Stimulated activated CD8-positive, alpha-beta memory T cell treated with anti-CD3 and anti-CD28 coated beads, Interleukin-15, amount 100 ng/mL, for 24 hours (primary cell): Measurements from ENCODE around the gene GPATCH4.
"Not testable (repeated sequence)": the region's sequence is repeated elsewhere in the genome, so short reads cannot be mapped to it uniquely, and the experiment has no call there.

Source experiments
- DNase-seq: peaks from one replicate; pipeline ENCODE4 v3.0.0-alpha.2; 2020; ENCODE audit warnings: low read depth

The GPATCH4 gene

DNA sequence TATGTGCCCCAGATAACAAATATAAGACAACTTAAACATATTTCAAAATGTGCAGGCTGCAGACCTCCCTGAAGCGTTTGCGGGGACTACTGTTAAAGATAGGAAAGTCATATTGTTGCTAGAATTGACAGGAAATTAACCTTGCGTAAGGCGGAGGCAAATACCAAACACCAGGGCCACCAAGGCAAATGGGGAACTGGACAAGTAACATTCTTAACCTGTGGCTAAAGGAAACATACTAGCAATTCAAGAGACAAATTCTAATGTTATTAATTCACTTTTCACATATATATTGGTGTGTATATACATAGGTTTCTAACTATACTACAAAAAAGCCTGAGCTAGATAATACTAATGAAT is 24.8 kb upstream of the GPATCH4 start:
- DNase-seq: no peak

DNA sequence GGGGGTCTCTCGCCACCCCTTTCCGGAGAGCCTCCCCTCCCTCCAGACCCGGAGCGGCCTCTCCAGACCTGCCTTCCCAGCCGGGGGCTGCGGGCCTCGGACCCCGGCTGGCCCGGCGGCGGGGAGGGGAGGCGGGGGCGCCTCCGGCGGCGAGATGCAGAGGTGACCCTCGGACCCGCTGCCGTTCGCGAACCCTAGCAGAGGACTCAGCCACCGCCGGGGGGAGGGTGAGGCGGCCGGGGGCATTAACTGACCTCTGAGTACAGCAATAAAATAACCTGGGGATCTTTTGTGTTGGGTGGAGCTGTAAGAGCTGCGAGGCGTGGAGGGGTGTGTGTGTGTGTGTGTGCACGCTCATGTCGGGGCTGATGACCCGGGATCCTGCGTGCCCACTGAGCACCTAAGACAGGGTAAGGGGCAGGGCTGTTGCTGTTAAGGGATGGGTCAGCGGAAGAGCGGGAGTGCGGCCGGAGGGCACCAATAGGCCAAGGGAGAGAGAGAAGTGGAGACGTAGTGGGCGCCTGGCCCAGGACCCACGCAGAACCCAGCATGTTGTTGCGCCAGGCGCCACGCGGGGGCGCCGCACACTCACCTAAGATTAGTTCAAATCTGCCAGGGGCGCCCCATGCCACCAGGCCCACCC is 24.3 kb upstream of the GPATCH4 start:
- peak; percentile 35 for DNase-seq

DNA sequence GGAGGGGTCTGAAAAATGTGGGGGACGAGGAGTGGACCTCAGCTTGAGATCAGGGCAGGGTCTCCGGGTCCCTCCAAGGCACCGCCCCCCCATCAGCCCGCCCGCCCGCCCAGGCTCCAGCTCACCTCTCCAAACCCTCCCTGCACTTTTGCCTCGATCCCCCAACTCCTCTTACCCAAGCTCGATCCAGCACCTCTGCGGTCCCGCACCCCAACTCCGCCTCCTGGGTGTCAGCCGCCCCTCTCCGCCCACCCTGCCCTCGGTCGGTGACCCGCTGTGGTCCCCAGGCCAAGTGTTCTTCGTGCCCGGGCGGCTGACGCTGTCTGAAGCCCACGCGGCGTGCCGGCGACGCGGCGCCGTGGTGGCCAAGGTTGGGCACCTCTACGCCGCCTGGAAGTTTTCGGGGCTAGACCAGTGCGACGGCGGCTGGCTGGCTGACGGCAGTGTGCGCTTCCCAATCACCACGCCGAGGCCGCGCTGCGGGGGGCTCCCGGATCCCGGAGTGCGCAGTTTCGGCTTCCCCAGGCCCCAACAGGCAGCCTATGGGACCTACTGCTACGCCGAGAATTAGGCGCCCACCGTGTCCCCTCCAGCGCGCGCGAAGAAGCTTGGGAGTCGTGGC is 23.6 kb upstream of the GPATCH4 start:
- no peak for DNase-seq

DNA sequence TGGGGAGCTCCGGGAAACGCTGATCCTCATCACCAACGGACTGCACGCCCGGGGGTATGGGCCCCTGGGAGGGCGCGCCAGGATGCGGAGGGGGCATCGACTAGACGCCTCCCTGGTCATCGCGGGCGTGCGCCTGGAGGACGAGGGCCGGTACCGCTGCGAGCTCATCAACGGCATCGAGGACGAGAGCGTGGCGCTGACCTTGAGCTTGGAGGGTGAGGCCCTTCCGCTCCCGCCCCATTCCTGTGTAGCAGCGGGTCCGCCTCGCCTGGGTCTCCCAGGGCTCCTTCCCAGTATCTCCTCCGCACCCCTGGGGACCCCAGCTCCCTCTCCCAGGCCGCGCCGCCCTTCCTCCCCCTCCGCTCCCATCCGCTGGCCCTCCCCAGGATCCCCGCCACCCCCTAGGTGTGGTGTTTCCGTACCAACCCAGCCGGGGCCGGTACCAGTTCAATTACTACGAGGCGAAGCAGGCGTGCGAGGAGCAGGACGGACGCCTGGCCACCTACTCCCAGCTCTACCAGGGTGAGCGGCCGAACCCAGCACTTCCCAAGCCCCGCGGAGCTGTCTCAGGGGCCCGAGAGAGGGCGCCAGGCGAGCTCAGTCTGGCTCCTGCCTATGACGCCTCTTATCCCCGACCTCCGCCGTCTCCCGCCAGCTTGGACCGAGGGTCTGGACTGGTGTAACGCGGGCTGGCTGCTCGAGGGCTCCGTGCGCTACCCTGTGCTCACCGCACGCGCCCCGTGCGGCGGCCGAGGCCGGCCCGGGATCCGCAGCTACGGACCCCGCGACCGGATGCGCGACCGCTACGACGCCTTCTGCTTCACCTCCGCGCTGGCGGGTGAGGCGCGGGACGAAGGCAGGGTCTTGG is 22.9 kb upstream of the GPATCH4 start:
- no peak for DNase-seq

DNA sequence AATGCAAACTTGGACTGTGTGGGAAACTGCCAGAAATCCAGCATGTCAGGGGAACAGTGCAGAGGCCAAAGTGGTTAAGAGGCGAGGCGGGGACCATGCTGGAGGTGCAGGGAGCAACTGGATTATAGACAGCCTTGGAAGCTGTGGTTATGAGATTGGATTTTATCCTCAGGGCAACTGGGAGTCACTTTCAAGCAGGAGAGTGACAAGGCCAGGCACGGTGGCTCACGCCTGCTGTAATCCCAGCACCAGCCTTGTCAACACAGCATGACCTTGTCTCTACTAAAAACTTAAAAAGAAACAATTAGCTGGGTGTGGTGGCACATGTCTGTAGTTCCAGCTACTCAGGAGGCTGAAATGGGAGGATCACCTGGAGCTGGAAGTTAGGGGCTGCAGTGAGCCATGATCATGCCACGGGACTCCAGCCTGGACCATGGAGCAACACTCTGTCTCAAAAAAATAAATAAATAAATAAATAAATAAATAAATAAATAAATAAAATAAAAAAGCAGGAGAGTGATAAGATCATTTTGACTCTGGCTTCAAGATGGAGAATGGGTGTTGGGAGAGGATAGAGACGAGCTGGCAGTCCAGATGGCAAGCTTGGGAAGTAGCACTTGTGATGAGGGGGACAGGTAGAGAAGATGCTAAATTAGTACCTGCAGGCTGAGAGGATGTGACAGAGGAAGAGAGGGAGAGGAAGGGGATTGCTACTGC is 21.5 kb upstream of the GPATCH4 start:
- no peak for DNase-seq

DNA sequence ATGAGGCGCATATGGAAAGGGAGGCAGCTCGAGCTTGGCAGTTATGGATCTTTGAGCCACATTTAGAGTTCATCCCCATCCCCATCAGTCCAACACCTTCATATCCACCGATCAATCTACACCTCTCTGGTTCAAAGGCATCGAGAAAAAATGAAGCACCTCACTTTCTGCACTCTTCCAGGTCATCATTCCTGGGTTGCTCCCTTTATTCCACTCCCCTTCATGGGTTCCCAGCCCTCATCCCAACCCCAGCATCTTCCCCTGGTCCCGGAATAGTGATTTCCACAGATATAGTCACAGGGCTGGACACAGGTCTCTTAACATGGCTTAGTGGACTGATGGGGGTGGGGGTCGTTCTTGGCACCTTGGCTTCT is 18.3 kb upstream of the GPATCH4 start:
- no peak for DNase-seq

DNA sequence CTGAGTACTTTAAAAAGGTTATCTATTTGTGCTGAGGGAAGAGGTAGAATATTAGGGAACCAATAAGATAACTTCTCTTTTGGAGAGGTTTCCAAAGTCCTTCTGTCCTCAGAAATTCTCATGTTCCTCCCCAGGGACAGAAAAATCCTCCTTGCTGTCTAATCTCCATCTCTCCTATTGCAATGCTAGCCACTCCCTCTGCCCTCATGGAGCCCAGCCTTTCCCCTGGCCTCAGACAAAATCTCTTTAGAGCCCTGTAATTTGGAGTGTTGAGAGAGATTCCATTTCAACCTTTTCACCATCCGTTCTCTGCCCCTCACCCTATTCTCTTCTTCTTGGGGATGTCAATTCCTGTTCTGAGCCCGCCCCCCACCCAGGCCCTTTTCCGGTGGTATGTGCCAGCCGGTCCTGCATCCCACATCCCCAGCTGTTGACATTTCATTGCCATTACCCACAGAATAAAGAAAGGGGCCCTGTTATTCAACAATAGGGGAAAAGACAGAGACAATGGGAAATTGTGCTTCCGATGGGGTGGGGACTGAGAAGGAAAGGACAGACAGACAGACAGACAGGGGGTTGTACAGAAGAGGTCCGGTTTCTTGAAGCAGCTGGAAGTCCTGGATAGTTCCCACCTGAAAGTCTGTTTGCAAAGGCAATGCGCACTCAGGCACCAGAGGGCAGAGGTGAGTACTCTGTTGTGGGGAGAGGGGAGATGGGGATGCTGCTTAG is 17.7 kb upstream of the GPATCH4 start, which contains the start of gene HAPLN2:
TSS of gene HAPLN2 (plus strand) at position 563 of the 729 bp plus-strand sequence. CDS start 4,076 bp downstream, outside the sequence.
- no peak for DNase-seq

DNA sequence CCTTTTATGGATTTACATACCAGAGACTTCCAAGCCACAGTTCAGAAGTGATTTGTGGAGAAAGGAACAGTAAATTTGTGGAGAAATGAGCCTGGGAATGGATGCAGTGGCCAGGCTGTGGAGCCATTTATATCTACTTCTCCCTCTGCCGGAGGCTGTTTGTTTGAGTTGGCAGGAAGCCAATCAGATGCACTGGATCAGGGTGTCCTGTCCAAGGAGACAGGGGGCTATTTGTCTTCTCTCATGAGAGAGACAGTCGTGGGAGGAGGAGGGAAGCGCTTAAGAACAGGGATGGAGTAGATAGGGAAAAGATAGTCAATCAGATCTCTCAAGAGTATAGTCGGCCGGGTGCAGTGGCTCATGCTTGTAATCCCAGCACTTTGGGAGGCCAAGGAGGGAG is 15.2 kb upstream of the GPATCH4 start:
- DNase-seq: no peak

DNA sequence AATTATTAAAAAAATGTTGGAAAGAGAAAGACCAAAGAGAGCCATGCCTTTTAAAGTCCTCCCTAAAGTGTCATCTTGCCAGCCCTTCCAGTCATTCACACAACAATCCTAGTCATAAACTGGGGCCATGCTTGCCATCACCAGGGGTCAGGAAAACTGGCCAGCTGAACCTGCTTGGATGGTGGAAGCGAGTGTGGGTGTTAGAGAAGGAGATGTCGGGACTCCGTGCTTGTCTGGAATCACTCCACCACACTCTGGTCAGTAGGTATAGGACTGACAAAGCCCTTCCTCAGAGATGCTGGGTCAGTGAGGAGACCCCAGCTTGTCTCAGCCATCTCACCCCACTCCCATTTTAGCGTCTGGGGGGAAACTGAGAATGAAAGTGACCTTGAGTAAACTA is 14.7 kb upstream of the GPATCH4 start:
- no peak for DNase-seq

DNA sequence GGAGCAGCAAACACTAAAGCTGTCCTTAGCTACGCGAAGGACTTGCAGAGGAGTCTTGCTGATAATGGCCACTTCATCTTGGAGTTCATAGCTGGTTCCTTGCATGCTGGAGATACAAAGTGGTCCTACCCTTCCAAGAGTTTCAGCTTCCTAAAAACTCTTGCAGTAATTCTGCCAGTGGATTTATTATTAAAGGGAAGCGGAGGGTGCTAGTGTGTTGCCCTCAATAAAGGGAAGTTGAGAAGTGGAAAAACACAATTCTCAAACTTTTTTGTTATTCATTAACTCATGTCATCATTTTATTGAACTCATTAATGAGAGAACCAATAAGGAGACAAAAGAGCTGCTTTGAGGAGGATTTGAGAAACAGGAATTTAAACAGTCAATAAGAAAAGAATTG is 11.4 kb upstream of the GPATCH4 start:
- no peak for DNase-seq

DNA sequence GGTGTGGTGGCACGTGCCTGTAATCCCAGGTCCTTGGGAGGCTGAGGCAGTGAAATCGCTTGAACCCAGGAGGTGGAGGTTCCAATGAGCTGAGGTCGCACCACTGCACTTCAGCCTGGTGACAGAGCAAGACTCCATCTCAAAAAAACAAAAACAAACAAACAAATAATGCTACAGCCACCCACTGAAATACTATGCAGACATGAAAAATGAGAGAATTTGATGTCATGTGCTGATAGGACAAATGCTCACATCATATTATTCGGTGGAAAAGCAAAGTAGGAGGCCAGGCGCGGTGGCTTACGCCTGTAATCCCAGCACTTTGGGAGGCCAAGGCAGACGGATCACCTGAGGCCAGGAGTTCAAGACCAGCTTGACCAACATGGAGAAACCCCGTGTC is 8.8 kb upstream of the GPATCH4 start:
- not testable (repeated sequence) for DNase-seq

DNA sequence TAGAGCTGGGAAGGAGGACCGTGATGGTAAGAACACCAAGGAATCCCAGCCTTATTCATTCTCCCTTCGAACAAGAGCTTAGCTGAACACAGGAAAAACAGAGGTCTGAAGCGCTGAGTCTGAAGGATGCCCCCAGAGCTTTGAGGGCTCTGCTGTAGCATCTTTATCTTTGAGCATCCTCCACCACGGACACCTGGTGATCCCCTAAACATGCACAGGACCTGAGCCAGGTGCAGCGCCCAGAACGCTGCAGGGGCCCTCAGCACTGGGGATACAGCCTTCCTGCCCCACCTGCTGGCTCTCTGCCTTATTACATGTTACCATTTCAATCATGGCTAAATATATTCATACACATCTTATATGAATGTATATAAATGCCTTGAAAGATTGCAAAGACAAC is 7.7 kb upstream of the GPATCH4 start:
- DNase-seq: no peak

DNA sequence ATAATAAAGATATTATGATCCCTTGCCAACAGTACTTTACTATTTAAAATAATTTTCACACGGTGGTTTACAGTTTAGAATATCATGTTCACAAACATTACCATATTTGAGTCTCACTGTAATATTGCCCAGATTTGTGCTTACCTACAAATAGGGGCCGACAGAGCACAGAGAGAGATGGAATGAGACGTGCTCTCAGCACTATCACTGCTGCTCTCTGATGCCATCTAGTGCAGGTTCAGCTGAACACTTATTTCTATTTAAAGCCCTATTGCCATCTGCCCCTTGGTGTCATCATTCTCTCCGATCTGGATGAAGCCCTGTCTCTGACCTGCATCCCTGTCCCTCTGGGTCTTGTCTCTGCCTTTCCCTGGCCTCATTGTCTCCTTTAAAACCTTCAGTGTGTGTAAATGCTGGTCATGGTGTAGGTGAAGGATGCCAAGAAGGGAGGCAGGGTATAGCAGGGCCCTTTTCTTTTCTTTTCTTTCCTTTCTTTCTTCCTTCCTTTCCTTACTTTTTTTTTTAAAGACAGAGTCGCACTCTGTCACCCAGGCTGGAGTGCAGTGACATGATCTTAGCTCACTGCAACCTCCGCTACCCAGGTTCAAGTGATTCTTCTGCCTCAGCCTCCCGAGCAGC is 6.9 kb upstream of the GPATCH4 start:
- no peak for DNase-seq

DNA sequence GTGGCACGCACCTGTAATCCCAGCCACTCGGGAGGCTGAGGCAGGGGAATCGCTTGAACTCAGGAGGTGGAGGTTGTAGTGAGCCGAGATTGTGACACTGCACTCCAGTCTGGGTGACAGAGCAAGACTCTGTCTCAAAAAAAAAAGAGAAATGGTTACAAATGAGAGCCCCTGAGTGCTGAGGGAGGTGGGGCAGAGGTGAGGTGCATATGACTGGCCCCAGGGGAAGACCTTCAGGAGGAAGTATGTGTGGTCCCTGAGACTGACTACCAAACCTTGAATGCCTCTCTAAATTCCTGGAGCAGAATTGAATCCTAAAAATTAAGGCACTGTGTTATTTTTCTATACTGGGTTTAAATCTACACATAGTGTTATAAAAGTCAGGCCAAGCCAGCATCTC is 6.1 kb upstream of the GPATCH4 start:
- DNase-seq: not testable (repeated sequence)

DNA sequence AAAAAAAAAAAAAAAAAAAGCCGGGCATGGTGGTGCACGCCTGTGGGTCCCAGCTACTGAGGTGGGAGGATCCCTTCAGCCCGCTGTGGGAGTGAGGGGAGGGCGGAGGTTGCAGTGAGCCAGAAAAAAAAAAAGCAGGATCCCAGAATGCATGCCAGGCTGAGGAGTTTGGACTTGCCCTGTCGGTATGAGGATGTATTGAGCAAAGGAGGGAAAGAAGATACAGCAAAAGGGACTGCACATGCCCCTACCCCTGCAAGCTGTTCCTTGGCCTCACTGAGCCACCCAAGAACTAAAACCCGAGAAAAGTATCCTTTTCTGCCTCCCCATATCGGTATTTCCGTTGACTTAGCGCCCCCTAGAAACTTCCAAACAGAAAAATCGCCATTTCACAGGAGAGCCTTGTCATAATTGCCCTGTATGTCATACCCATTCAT is 1.3 kb upstream of the GPATCH4 start:
- no peak for DNase-seq

DNA sequence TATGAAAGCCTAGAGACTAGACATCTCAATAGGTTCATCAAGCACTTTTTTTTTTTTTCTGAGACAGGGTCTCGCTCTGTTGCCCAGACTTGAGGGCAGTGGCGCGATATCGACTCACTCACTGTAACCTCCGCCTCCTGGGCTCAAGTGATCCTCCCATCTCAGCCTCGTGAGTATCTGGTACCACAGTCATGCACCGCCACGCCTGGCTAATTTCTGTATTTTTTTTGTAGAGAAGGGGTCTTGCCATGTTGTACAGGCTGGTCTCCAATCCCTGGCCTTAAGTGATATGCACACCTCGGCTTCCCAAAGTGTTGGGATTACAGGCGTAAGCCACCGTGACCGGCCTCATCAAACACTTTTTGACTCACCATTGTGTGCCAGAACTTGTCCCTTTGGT is 613 bp upstream of the GPATCH4 start:
- DNase-seq: no peak

DNA sequence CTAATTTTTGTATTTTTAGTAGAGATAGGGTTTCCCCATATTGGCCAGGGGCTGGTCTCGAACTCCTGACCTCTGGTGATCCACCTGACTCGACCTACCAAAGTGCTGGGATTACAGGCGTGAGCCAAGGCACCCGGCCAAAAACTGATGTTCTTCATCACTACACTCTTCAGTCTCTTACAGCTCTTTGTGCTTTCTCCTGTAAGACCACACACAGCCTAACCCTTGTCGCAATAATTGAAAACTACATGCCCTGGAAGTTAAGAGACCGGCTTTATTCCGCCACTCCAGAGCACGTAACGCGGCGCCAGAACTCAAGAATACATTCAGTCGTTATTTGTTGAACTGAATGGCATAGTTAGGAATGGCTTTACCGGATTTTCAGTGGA is 552 bp downstream of the GPATCH4 start:
- no peak for DNase-seq

DNA sequence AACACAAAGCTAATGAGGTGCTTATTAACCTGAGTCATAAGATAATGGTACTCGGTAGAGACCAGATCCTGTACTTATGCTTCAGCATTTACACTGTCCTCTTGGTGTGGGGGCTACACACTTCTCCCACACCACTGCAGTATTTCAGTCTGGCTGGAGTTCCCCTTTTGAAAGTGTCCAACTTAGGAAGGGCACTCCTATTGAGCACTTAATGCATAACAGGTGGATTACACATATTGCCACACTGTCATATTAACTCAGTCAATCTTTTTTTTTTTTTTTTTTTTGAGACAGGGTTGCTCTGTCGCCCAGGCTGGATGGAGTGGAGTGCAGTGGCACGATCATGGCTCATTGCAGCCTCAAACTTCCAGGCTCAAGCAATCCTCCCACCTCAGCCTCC is 1.5 kb downstream of the GPATCH4 start:
- DNase-seq: no peak

DNA sequence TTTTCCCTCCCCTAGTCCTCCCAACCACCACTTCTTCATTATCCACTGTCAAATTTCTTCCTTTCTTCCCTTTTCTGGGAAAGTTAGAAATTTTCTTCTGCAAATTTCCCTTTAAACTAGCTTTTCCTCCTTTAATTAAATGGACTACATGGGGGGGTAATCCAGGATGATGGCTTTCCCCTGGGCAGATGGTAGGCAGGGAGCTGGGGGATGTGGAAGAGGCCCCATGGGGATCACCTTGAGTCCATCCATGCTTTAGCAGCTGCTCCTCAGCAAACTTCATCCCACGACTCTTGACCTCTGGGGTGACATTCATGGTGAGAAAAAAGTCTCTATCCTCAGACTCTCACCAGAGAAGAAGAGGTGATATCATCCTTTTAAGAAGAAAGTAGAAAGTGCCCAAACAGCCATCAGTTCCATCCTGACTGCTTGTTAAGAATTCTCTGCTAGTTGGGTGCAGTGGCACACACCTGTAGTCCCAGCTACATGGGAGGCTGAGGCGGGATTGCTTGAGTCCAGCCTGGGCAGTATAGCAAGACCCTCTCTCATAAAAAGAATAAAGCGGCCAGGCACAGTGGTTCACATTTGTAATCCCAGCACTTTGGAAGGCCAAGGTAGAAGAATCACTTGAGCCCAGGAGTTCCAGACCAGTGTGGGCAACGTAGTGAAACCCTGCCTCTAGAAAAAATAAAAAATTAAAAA is 2.4 kb downstream of the GPATCH4 start:
- DNase-seq: no peak

DNA sequence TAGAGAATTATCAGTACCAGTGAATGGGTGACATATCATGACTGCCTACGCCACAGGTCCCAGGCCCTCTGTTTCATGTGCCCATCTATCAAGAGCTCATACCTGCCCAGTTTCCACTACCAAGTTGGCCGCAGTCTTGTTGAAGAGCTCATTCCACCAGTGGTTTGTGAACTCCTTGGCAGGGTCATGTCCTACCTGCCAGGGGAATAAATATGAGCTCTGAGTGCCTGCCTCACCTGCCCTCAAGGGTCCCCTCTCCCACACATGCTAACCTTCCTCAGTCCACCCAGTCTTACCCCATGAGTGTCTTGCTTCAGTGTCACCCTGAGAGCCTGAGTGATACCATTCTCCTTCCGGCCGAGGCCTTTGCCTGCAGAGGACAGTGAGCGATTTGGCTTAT is 3.2 kb downstream of the GPATCH4 start:
- no peak for DNase-seq

DNA sequence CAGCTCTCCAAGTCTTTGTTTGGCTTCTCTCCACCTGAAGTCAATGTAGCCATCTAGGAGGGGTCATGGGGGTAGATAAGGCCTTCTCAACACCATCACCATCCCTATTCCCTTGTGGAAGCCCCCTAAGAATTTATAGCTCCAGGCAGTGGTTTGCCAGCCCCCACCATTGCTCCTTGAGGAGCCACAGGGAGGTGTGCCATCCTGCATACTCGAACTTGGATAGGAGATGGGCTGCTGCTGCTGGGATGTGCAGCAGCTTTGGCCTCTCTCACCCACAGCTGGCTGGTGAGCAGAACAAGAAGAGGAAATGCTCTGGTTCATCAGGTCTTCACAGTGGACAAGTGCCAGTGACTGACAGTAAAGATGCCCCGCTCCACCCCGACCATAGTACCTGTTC is 4.9 kb downstream of the GPATCH4 start:
- no peak for DNase-seq
